Measurements from ENCODE around the gene MMP17. TPM values are rescaled to one million over a fixed set of nuclear protein-coding genes. Genes with fewer than 3 reads are reported as not detected.

Gene MMP17
- polyA plus RNA-seq, 1 donor (not counting 4 experiments of a cell fraction or from before 2014, with no cell fraction given): 2.3 TPM

DNA sequence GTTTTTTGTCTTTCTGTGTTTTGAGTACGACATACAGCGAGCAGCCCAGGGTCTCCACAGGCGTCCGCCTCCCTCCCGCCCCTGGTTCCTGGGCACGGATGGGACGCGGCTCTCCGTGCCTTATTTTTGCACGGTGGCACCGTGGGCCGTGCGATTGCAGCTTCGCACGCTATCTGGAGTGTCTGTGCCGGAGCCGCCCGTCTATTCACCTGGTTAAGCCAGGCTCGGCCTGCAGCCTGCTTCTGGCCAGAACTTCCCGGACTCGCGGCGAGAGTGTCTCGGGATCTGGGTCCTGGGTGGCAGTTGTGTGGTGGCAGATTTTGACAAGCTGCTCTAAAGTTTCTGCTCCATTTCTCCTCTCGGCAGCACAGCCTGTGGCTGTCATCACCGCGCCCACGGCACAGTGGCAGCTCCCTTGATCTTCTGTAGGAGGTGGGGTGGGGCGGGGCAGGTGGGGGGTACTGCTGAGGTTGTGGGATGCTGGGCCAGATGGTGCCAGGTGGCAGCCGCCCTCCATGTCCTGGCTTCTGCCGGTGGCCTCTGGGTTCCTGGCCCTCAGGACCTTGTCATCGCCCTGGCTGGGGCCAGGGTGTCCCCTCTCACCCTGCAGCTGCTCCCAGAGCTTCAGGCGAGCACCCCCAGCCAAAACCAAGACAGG, 2.9 kb downstream of the MMP17 start:
- H3K4me2 ChIP-seq (ENCODE audit: control insufficient read depth, extremely low read depth, insufficient read depth, low read depth, low read length): peak overlapping the region; percentile 66
- no peaks in the 10 kb centered on the region for H3K9me1 ChIP-seq (ENCODE audit: control insufficient read depth, extremely low read depth, insufficient read depth, low read length)
- DNase-seq (ENCODE audit: low read depth, low spot score): no peak
- H3K4me3 ChIP-seq (ENCODE audit: control insufficient read depth in 2 of 3, extremely low read depth in 1 of 3, insufficient read depth in 2 of 3, low read depth in 1 of 3, low read length in 3 of 3): peak overlapping the region; percentile 19 to 51 (median 49)
- peaks cover 45% of the 10 kb centered on the region for H3K27me3 ChIP-seq (ENCODE audit: control insufficient read depth, extremely low read depth, insufficient read depth, low read length)
- no peaks in the 10 kb centered on the region for H3K79me2 ChIP-seq (ENCODE audit: control insufficient read depth, insufficient read depth, low read length)
- H2AFZ ChIP-seq (ENCODE audit: control insufficient read depth, low read length): no peak overlapping the region
- H3K27ac ChIP-seq (ENCODE audit: control insufficient read depth, insufficient read depth, low read length): no peak overlapping the region
- no peaks in the 10 kb centered on the region for H4K20me1 ChIP-seq (ENCODE audit: control insufficient read depth, extremely low read depth, insufficient read depth, low read length)
- H3K36me3 ChIP-seq (ENCODE audit: control insufficient read depth in 2 of 2, extremely low read depth in 1 of 2, insufficient read depth in 2 of 2, low read length in 2 of 2): no peaks in the 10 kb centered on the region
- H3K4me1 ChIP-seq (ENCODE audit: control insufficient read depth, extremely low read depth, insufficient read depth, low read length): peaks cover 8% of the 10 kb centered on the region
- TF ChIP-seq, protein P1, sequence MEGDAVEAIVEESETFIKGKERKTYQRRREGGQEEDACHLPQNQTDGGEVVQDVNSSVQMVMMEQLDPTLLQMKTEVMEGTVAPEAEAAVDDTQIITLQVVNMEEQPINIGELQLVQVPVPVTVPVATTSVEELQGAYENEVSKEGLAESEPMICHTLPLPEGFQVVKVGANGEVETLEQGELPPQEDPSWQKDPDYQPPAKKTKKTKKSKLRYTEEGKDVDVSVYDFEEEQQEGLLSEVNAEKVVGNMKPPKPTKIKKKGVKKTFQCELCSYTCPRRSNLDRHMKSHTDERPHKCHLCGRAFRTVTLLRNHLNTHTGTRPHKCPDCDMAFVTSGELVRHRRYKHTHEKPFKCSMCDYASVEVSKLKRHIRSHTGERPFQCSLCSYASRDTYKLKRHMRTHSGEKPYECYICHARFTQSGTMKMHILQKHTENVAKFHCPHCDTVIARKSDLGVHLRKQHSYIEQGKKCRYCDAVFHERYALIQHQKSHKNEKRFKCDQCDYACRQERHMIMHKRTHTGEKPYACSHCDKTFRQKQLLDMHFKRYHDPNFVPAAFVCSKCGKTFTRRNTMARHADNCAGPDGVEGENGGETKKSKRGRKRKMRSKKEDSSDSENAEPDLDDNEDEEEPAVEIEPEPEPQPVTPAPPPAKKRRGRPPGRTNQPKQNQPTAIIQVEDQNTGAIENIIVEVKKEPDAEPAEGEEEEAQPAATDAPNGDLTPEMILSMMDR (optimal IDR thresholded peaks at IDR 0.05 in 1 of 3, IDR thresholded peaks at IDR 0.05 in 1 of 3, conservative IDR thresholded peaks at IDR 0.05 in 1 of 3; ENCODE audit: extremely low read depth in 1 of 3, insufficient read depth in 2 of 3, low read length in 3 of 3): no peak
- TF ChIP-seq EZH2 (IDR thresholded peaks at IDR 0.05; ENCODE audit: low read length): peak; percentile 66
- no peak for FAIRE-seq
- no peak overlapping the region for H3K9ac ChIP-seq (ENCODE audit: control insufficient read depth, extremely low read depth, insufficient read depth, low read length)
- dilution Hi-C loops (cut with MboI; ENCODE audit: extremely low pct_ligation_motif_present, low sequenced_read_pairs): no loop called here
- H3K9me3 ChIP-seq (ENCODE audit: control insufficient read depth, low read depth, low read length): no peaks in the 10 kb centered on the region

- no peaks in the 10 kb centered on the region for H3K9me3 ChIP-seq (ENCODE audit: control insufficient read depth, low read depth, low read length)
- H3K27ac ChIP-seq (ENCODE audit: control insufficient read depth, insufficient read depth, low read length): no peak overlapping the region
- no peaks in the 10 kb centered on the region for H4K20me1 ChIP-seq (ENCODE audit: control insufficient read depth, extremely low read depth, insufficient read depth, low read length)
- H3K4me3 ChIP-seq (ENCODE audit: control insufficient read depth in 2 of 3, extremely low read depth in 1 of 3, insufficient read depth in 2 of 3, low read depth in 1 of 3, low read length in 3 of 3): no peak overlapping the region
- H3K4me2 ChIP-seq (ENCODE audit: control insufficient read depth, extremely low read depth, insufficient read depth, low read depth, low read length): peak overlapping the region; percentile 66
- H3K9ac ChIP-seq (ENCODE audit: control insufficient read depth, extremely low read depth, insufficient read depth, low read length): no peak overlapping the region
- FAIRE-seq: no peak
- TF ChIP-seq EZH2 (IDR thresholded peaks at IDR 0.05; ENCODE audit: low read length): no peak
- TF ChIP-seq, protein P1 (optimal IDR thresholded peaks at IDR 0.05 in 1 of 3, IDR thresholded peaks at IDR 0.05 in 1 of 3, conservative IDR thresholded peaks at IDR 0.05 in 1 of 3; ENCODE audit: extremely low read depth in 1 of 3, insufficient read depth in 2 of 3, low read length in 3 of 3): no peak
- dilution Hi-C loops (cut with MboI; ENCODE audit: extremely low pct_ligation_motif_present, low sequenced_read_pairs): no loop called here
- H3K9me1 ChIP-seq (ENCODE audit: control insufficient read depth, extremely low read depth, insufficient read depth, low read length): no peaks in the 10 kb centered on the region
- H3K36me3 ChIP-seq (ENCODE audit: control insufficient read depth in 2 of 2, extremely low read depth in 1 of 2, insufficient read depth in 2 of 2, low read length in 2 of 2): no peaks in the 10 kb centered on the region
- no peaks in the 10 kb centered on the region for H3K79me2 ChIP-seq (ENCODE audit: control insufficient read depth, insufficient read depth, low read length)
- no peak for DNase-seq (ENCODE audit: low read depth, low spot score)
- peaks cover 39% of the 10 kb centered on the region for H3K27me3 ChIP-seq (ENCODE audit: control insufficient read depth, extremely low read depth, insufficient read depth, low read length)
- peaks cover 8% of the 10 kb centered on the region for H3K4me1 ChIP-seq (ENCODE audit: control insufficient read depth, extremely low read depth, insufficient read depth, low read length)
- H2AFZ ChIP-seq (ENCODE audit: control insufficient read depth, low read length): no peak overlapping the region
Measured at GRCh38 chr12:131831635-131832041, 3.4 kb downstream of the MMP17 start.
